GM12891 (cell line): ENCODE results near the gene TPGS1.

Experiments
- POLR2A ChIP-seq: IDR thresholded peaks from 2 replicates; pipeline ENCODE4 v1.6.1; 2011; ENCODE audit warnings: low read depth, low read length, control low read depth
- POLR2AphosphoS5 ChIP-seq: IDR thresholded peaks from 2 replicates; pipeline ENCODE4 v1.6.1; 2011; ENCODE audit warnings: low read depth, low read length, control low read depth
- POU2F2 ChIP-seq: IDR thresholded peaks from 2 replicates; pipeline ENCODE4 v1.6.1; 2011; ENCODE audit warnings: low read depth, mild to moderate bottlenecking, control low read depth, low read length, moderate library complexity
- SPI1 ChIP-seq: IDR thresholded peaks from 2 replicates; pipeline ENCODE4 v1.6.1; 2011; ENCODE audit warnings: low read depth, low read length, control low read depth
- TAF1 ChIP-seq: IDR thresholded peaks from 2 replicates; pipeline ENCODE4 v1.6.1; 2011; ENCODE audit warnings: low read depth, low read length, control low read depth

- TF ChIP-seq TAF1: no peak
- TF ChIP-seq POLR2A: no peak
- TF ChIP-seq POLR2AphosphoS5: no peak
- TF ChIP-seq SPI1: no peak
- TF ChIP-seq POU2F2: no peak
These were observed 42.1 kb upstream of the TPGS1 start for GRCh38 chr19:465056-465816.
